ENCODE data around the gene CCM2. TPM values are rescaled to one million over a fixed set of nuclear protein-coding genes. Genes with fewer than 3 reads are reported as not detected.

Gene CCM2
- polyA plus RNA-seq, 6 donors from 2014 or later, result 69.3 to 136 (median 77.3) TPM

DNA sequence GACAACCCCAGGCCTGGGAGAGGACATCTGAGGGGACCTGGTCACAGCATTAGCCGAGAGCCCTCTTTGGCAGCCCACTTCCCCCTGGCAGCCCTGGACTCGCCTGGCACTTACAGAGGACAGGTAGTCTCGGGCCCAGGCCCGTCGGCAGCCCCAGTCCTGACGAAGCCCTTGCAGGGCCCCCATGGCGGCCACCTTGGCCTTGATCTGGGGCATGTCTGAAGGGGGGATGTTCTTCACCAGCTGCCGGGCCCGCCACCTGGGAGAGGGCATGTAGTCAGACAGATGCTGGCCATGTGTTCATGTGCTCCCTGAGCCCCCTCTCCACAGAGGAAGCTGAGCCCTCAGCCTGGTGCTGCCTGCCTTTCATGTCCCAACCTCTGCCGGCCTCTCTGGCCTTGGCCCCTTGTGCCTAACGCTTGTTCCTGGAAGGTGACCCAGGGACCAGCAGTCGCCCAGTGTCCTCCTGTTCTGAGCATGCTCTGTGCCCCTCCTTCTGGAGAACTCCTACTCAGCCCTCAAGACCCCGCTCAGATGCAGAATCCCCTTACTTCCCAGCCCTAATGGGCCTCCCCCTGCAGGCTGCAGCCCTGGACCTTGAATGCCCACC, 35.1 kb upstream of the CCM2 start:
- Mint-ChIP-seq H3K4me1 (peaks cover 8 to 22% (median 19%) of the 10 kb centered on the region in 3 donors), H3K9me3 (no peaks in the 10 kb centered on the region), H3K27ac (peak overlapping the region in 5 of 6 donors; percentile 19 to 91 (median 77)), H3K4me3 (no peak overlapping the region), H3K36me3 (no peaks in the 10 kb centered on the region), H3K27me3 (no peaks in the 10 kb centered on the region)
- DNase-seq (no peak), ATAC-seq (ENCODE audit: low read depth in 2 of 2) (no peak)

DNA sequence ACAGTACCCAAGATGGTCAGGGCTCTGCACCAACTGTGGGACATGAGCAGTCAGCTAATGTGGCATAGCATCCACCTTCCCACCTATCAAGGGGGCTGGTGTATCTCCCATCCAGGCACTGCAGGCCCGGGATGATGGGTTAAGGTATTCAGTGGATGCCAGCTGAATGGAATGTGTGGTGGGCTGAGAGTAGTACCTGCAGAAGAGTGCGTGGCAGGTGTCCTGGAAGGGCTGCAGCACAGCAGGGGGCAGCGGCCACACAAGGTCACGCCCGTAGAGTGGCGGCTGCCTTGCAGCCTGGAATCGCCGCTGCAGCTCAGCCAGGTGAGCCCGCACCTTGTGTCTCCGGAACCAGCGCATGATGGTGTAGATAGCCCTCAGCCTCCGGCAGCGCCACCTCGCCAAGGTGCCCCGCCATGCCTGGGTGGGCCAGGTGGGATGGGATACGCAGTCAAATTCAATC, 34.5 kb upstream of the CCM2 start:
- Mint-ChIP-seq H3K4me3 (no peak overlapping the region), H3K4me1 (peaks cover 7 to 22% (median 13%) of the 10 kb centered on the region in 3 donors), H3K27me3 (no peaks in the 10 kb centered on the region), H3K9me3 (no peaks in the 10 kb centered on the region), H3K27ac (peak overlapping the region in 2 of 6 donors; percentile 77 to 91), H3K36me3 (no peaks in the 10 kb centered on the region)
- no peak for DNase-seq
- no peak for ATAC-seq (ENCODE audit: low read depth in 2 of 2)

DNA sequence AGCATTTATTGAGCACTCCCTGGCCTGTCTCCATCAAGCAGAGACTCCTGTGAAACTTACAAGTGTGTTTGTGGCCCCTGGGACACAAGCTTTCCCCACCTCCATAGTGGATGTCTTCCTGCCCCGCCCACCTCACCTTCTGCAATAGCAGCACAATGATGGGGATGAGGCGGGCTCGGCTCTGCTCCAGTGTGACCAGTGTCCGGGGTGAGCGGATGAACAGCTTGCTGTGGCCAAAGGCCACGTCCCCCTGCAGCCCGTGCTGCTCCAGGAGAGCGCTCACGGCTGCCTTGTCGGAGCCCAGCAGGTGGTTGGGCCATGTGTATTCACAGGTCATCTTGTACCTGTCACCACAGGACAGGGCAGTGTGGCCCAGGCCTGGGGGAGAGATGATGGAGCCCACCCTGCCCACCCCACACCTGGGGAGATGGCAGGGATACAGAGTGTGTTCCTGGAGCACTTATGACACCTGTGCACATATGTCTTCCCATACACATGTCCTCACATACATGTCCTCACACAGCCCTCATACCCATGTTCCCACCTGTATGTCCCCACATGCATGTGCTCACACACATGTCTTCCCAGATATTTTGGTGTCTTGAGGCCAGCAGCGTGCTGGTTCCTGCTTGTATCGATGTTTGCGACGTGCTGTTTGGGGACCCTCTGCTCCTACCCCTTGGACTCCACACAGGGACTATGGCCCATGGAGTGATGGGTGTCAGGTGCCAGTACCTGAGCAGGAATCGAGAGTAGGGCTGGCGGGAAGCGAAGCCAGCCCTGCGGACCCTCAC, 33.9 kb upstream of the CCM2 start:
- H3K4me1 Mint-ChIP-seq, result peaks cover 5 to 22% (median 12%) of the 10 kb centered on the region in 3 donors
- DNase-seq, result no peak
- H3K27me3 Mint-ChIP-seq, result no peaks in the 10 kb centered on the region
- H3K36me3 Mint-ChIP-seq, result no peaks in the 10 kb centered on the region
- no peak for ATAC-seq (ENCODE audit: low read depth in 2 of 2)
- H3K9me3 Mint-ChIP-seq, result no peaks in the 10 kb centered on the region
- H3K27ac Mint-ChIP-seq, result peak overlapping the region in 2 of 6 donors; percentile 47 to 83
- H3K4me3 Mint-ChIP-seq, result no peak overlapping the region

DNA sequence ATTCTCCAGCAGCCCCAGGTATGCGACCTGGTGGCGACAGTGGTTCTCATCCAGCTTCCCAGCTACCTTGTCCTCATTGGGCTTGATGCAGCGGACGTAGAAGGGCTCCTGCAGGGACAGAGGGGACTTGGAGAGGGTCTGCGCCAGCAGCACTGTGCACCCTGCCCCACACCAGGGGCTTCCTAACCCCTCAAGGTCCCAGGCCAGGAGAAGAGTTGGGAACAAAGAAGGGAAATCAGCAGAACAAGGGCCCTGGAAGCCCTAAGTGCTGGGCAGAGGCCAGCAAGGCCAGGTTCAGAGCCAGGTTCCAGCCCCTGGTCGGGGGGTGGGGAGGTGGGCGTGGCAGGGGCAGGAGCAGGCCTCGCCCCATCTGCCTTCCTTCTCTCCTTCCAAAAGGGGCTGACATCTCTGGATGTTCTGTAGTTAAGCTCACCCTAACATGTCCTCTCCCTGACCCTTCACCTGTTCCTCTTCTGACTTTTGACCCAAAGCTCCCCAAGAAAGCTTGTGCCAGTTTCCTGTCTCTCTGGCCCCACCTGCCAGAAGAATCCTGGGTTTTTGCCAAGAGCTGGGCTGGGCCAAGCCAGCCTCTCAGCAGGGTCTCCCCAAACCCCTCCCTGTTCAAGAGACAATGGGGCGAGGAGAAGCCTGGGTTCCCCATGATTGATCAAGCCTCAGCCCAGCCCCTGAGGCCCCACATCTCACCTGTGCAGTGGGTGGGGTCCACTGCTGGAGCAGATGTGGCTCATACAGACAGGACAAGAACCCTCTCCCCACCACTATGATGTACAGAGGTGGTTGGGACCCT, 33.1 kb upstream of the CCM2 start:
- no peaks in the 10 kb centered on the region for H3K36me3 Mint-ChIP-seq
- ATAC-seq (ENCODE audit: low read depth in 2 of 2), result no peak
- DNase-seq, result no peak
- H3K9me3 Mint-ChIP-seq, result no peaks in the 10 kb centered on the region
- H3K27me3 Mint-ChIP-seq, result no peaks in the 10 kb centered on the region
- peak overlapping the region in 1 of 8 donors; percentile 15 for H3K4me3 Mint-ChIP-seq
- H3K4me1 Mint-ChIP-seq, result peaks cover 8 to 25% (median 15%) of the 10 kb centered on the region in 3 donors
- H3K27ac Mint-ChIP-seq, result peak overlapping the region in 4 of 6 donors; percentile 7 to 94 (median 80)

DNA sequence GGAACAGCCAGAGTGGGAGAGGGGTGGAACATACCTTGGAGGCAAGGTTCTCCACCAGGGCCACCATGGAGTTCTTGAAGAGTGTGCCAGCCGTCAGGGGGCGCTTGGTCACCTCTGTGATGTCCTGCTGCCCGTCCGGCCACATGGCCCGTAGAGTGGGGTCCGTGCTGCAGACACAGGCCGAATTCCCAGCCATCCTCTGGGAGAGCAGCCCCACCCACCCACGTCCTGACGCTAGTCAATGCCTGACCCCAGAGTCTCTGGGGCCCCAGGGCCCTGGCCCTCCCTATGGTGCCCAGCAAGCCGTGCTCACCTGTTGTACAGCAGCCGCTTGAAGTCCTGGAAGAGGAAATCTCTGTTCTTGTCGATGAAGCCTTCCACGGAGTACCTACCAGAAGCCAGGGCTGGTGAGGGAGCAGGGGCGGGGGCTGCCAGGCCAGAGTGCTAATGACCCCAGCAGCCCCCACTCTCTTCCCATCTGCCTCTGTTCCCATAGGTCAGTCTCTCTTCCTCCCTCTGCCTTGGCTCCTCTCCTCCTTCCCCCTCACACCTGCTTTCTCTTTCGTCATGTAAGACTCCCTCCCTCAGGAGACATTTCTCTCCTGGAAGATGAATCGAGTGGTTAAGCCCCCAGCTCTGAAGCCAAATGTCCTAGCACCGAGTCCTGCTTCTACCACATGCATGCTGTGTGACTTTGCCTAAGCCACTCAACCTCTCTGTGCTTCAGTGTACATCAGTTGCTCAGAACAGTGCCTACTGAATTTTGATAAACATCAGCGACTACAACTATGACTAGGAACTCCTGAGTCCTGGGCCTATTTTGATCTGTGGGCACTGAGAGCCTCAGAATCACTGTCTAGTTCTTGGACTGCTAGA, 32.2 kb upstream of the CCM2 start:
- no peak for DNase-seq

DNA sequence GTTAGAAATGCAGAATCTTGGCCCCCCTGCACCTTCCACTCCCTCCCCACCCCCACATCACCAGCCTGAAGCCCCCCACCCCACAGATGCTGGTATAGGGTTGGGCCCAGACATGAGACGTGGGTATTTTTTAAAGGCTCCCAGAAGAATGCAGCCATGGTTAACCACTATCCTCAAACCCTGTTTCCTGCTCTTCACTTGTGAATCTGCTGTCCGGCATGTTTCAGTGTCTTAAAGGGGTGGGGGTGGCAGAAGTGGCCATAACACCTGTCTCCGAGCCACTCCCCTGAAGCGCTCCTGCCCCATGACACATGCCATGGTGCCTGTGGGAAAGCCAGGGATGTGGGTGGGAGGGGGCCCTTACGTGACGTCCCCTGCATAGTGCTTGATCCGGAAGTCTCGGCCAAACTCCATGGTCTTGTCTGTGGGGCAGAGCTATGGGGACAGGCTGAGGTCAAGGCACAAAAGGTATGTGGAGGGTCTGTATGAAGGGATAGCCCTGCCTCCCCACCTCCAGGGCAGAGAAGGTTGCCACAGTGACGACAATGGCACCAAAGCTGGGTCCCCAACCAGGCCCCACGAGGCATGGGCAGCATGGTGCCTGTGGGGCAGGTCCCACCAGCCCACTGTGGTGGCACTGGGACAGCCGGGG, 30.8 kb upstream of the CCM2 start:
- Mint-ChIP-seq H3K4me1 (peaks cover 13 to 32% (median 18%) of the 10 kb centered on the region in 3 donors), H3K4me3 (no peak overlapping the region), H3K27me3 (no peaks in the 10 kb centered on the region), H3K27ac (no peak overlapping the region), H3K9me3 (no peaks in the 10 kb centered on the region), H3K36me3 (no peaks in the 10 kb centered on the region)
- ATAC-seq (ENCODE audit: low read depth in 2 of 2), result no peak
- DNase-seq, result no peak

More for the DNA sequence above, 32.2 kb upstream of the CCM2 start:
- Mint-ChIP-seq H3K36me3 (no peaks in the 10 kb centered on the region), H3K27me3 (no peaks in the 10 kb centered on the region), H3K4me3 (no peak overlapping the region), H3K4me1 (peaks cover 13 to 32% (median 16%) of the 10 kb centered on the region in 3 donors), H3K27ac (peak overlapping the region; percentile 44 to 94 (median 80)), H3K9me3 (no peaks in the 10 kb centered on the region)
- no peak for ATAC-seq (ENCODE audit: low read depth in 2 of 2)

DNA sequence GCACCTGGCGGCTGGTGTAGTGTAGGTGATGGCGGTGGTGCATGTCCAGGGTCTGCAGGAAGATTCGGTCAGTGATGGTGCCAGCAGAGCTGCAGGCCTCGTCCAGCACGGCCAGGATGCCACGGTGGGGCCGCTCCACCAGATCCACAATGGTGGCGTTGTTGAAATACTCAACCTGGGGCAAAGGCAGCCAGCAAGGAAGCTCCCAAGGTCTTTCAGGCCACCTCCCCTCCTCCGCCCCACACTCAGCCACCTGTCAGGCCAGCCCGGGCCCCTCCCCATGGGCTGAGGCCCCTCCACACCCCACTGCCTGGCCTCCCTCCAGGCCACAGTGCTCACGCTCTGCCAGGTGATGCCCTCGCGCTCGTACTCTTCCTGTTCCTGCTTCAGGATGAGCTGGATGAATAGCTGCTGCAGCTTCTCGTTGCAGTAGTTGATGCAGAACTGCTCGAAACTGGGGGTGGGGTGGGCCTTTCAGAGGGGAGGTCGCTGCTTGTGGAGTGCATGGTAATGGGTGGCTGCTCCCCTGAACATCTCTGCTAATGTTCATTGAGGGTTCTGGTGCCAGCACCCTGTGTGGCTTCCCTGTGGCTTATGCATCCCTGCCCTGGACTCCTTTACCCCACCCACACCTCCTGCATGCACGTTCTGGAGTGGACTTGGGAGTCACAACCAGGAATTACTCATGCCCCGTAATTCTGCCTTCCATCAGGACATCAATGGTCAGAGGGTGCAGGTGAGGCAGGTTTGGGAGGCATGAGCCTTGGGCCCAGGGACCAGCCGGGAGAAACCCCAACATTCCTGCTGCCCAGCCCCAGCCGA, 30.1 kb upstream of the CCM2 start:
- no peak overlapping the region for H3K4me3 Mint-ChIP-seq
- peaks cover 16 to 36% (median 21%) of the 10 kb centered on the region in 3 donors for H3K4me1 Mint-ChIP-seq
- no peak for DNase-seq
- H3K27ac Mint-ChIP-seq, result peak overlapping the region in 2 of 6 donors; percentile 37 to 54
- no peaks in the 10 kb centered on the region for H3K36me3 Mint-ChIP-seq
- H3K27me3 Mint-ChIP-seq, result no peaks in the 10 kb centered on the region
- H3K9me3 Mint-ChIP-seq, result no peaks in the 10 kb centered on the region
- ATAC-seq (ENCODE audit: low read depth in 2 of 2), result no peak

DNA sequence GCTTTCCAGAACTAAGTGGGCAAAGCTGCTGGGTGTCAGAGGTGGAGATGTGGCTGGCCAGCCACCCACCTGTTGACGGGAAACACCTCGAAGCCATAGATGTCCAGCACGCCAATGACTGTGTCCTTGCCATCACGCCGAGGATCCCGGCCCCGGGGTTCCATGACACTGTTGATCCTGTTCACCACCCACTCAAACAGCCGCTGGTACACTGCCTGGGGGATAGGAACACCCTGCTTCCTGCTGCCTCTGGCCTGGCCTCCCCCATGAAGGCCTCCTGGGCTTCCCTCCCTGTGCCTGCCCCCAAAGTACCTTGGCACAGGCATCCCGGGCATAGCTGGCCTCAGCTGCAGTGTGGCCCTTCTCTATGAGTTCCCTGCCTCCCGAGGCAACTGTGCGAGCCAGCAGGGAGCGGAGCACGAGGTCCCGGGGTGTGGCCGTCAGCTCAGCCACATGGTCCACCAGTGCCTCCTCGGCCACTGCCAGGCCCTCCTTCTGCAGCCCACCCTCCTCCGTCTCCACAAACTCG, 29.4 kb upstream of the CCM2 start:
- Mint-ChIP-seq H3K27me3 (no peaks in the 10 kb centered on the region), H3K4me1 (peaks cover 16 to 37% (median 26%) of the 10 kb centered on the region in 3 donors), H3K27ac (no peak overlapping the region), H3K36me3 (no peaks in the 10 kb centered on the region), H3K9me3 (no peaks in the 10 kb centered on the region), H3K4me3 (no peak overlapping the region)
- ATAC-seq (ENCODE audit: low read depth in 2 of 2), result no peak
- no peak for DNase-seq

DNA sequence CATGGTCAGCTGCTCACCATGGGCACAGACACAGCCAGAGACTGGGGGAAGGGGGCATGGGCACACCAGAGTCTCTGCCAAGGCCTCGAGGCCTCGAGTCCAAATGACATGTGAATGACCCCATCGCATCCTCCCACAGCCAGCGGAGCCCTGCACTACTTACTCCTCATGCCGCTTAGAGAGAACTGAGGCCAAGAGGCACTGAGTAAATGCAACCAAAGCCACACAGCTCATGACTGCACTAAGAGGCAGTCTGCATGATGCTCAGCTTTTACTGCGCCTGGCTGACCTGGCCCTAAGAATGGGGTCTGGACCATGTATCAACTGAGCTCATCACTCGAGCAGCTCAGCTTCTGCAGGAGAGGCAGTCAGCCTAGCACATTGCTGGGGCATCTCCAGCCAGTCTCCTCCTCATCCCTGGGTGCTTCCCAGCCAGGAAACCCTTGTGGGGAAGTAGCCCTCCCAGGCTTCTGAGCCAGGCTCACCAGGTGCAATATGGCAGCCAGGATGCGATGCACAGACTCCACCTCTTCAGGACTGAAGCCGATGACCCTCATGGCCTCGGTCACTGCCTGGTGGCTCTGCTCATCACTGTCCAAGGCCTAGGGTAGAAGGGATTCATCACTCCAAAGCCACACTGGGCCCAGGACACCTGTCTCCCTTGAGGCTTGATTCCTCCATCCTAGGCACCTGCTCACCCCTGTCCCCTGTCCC, 28.7 kb upstream of the CCM2 start:
- no peaks in the 10 kb centered on the region for H3K9me3 Mint-ChIP-seq
- peak overlapping the region in 3 of 6 donors; percentile 42 to 86 (median 77) for H3K27ac Mint-ChIP-seq
- no peaks in the 10 kb centered on the region for H3K36me3 Mint-ChIP-seq
- H3K27me3 Mint-ChIP-seq, result no peaks in the 10 kb centered on the region
- peaks cover 19 to 37% (median 29%) of the 10 kb centered on the region in 3 donors for H3K4me1 Mint-ChIP-seq
- ATAC-seq (ENCODE audit: low read depth in 2 of 2) (no peak), DNase-seq (no peak)
- no peak overlapping the region for H3K4me3 Mint-ChIP-seq

DNA sequence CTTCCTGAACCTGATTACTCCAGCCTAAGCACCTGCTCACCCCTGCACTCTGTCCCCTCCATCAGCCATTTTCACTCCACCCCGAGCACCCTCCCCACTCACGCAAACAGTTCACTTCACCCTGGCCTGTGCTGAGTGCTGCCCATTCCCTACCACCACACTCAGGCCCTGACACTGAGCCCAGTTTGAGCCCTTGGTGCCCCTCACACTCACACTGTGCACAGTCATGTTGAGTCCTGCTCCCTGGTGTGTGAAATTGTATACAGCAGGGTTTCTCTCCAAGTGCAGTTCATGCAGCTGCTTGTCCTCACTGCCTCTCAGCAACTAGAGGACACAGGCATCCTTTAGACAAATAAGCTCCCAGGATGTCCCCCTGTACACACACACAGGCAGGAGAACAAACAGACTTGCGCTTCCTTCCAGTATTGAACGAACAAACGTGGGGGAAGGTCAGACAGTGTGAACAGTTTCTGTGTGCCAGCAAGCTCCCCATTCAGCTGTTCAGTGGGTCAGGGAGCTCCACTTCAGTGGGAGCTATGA, 28.0 kb upstream of the CCM2 start:
- peak overlapping the region in 3 of 6 donors; percentile 74 to 86 (median 77) for H3K27ac Mint-ChIP-seq
- DNase-seq, result no peak

DNA sequence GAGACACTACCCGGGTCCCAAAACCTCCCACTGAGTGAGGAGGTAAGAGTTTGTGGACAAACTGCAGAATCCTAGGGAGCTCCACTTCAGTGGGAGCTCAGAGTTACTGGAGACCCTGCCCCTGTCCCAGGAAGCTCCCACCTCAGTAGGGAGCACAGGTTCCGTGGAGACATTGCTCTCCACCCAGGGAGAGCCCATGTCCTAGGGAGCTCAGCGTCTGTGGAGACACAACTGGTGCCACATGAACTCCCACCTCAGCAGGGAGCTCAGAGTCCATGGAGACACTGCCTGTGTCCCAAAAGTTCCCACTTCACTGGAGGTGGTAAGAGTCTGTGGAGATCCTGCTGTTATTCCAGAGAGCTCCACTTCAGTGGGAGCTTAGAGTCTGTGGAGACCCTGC, 27.4 kb upstream of the CCM2 start:
- ATAC-seq (ENCODE audit: low read depth in 2 of 2) (no peak), DNase-seq (no peak)
- peak overlapping the region in 2 of 8 donors; percentile 21 to 41 for H3K4me3 Mint-ChIP-seq
- H3K27me3 Mint-ChIP-seq, result no peaks in the 10 kb centered on the region
- peak overlapping the region in 3 of 6 donors; percentile 57 to 77 (median 74) for H3K27ac Mint-ChIP-seq
- peaks cover 29 to 37% (median 34%) of the 10 kb centered on the region in 3 donors for H3K4me1 Mint-ChIP-seq
- no peaks in the 10 kb centered on the region for H3K9me3 Mint-ChIP-seq
- no peaks in the 10 kb centered on the region for H3K36me3 Mint-ChIP-seq

More for the DNA sequence above, 28.0 kb upstream of the CCM2 start:
- no peaks in the 10 kb centered on the region for H3K36me3 Mint-ChIP-seq
- H3K4me1 Mint-ChIP-seq, result peaks cover 24 to 37% (median 35%) of the 10 kb centered on the region in 3 donors
- H3K4me3 Mint-ChIP-seq, result no peak overlapping the region
- ATAC-seq (ENCODE audit: low read depth in 2 of 2), result no peak
- no peaks in the 10 kb centered on the region for H3K27me3 Mint-ChIP-seq
- no peaks in the 10 kb centered on the region for H3K9me3 Mint-ChIP-seq
